ENCODE measurements around the gene SPATA2L. TPM values are rescaled to one million over a fixed set of nuclear protein-coding genes. Genes with fewer than 3 reads are reported as not detected.
A peak's percentile ranks its signal among the peaks of the same experiment; 100 is the strongest.

The SPATA2L gene
- 16.5 and 39.3 TPM in 2 replicates for total RNA-seq

- H3K4me3 ChIP-seq (ENCODE audit: low read depth, low read length): peak within 1 kb of the TSS; percentile 73
- TF ChIP-seq, protein P1, sequence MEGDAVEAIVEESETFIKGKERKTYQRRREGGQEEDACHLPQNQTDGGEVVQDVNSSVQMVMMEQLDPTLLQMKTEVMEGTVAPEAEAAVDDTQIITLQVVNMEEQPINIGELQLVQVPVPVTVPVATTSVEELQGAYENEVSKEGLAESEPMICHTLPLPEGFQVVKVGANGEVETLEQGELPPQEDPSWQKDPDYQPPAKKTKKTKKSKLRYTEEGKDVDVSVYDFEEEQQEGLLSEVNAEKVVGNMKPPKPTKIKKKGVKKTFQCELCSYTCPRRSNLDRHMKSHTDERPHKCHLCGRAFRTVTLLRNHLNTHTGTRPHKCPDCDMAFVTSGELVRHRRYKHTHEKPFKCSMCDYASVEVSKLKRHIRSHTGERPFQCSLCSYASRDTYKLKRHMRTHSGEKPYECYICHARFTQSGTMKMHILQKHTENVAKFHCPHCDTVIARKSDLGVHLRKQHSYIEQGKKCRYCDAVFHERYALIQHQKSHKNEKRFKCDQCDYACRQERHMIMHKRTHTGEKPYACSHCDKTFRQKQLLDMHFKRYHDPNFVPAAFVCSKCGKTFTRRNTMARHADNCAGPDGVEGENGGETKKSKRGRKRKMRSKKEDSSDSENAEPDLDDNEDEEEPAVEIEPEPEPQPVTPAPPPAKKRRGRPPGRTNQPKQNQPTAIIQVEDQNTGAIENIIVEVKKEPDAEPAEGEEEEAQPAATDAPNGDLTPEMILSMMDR (conservative IDR thresholded peaks at IDR 0.05; ENCODE audit: low read depth, low read length): peak; percentile 34
- no peak for DNase-seq (ENCODE audit: low read depth)
These were observed at the start of gene SPATA2L for GRCh38 chr16:89701425-89702406. Gene SPATA2L, minus strand, starts transcription at chr16:89701705. Its CDS starts 473 bp downstream, at chr16:89701232.

GRCh38 chr16:89749637-89750036, 48.1 kb upstream of the SPATA2L start:
- H3K4me3 ChIP-seq (ENCODE audit: low read depth, low read length): no peak overlapping the region
- DNase-seq (ENCODE audit: low read depth): no peak
- TF ChIP-seq, protein P1 (conservative IDR thresholded peaks at IDR 0.05; ENCODE audit: low read depth, low read length): no peak

DNA sequence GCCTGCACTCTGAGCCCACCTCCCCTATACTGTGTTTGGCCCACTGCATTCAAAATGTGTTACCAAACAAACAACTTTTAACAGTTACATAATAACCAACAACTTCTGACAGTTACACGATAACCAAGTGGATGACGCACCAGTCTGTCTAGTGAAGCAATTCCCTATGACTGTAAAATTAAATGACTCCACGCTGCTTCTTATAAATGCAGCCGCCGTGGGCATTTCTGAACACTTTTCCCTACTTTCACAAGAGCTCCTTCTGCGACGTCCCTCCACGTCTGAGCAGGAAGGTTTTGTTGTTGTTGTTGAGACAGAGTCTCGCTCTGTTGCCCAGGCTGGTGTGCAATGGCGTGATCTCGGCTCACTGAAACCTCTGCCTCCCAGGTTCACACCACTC, 47.4 kb upstream of the SPATA2L start:
- DNase-seq (ENCODE audit: low read depth): no peak
- no peak overlapping the region for H3K4me3 ChIP-seq (ENCODE audit: low read depth, low read length)
- TF ChIP-seq, protein P1 (conservative IDR thresholded peaks at IDR 0.05; ENCODE audit: low read depth, low read length): no peak

DNA sequence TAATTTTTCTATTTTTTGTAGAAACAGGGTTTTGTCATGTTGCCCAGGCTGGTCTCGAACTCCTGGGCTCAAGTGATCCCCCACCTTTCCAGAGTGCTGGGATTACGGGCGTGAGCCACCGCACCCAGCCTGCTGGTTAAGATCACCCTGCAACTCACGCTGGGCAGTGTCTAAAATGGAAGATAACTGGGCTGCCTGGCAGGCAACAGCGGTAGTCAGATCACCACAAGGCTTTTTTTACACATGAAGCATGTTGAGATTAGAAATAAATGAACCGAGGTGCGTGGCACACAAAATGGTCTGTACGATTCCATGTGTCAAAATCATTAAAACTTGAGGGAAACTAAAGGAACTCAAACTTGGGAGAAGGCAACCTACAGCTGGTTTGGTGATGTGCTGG, 46.6 kb upstream of the SPATA2L start:
- H3K4me3 ChIP-seq (ENCODE audit: low read depth, low read length): no peak overlapping the region
- TF ChIP-seq, protein P1 (conservative IDR thresholded peaks at IDR 0.05; ENCODE audit: low read depth, low read length): no peak
- DNase-seq (ENCODE audit: low read depth): no peak

DNA sequence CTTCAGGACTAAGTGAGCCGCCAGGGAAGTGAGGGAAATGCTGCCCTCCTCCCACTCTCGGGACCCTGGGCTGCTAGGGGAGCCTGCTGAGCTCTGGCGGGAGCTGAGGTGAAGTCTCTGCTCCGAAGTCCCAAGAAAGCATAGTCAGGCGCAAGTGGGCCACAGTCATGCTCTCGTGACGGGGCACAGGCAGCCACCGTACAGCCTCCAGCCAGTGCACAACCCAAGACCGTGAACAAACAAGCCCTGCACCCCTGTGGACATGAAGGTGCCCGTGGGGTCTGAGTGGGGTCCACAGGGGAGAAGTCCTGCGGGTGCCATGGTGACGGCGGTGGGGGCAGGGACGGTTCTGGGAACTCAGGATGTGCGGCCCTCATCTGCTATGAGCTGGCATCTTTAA, 44.5 kb upstream of the SPATA2L start:
- DNase-seq (ENCODE audit: low read depth): no peak
- TF ChIP-seq, protein P1 (conservative IDR thresholded peaks at IDR 0.05; ENCODE audit: low read depth, low read length): no peak
- H3K4me3 ChIP-seq (ENCODE audit: low read depth, low read length): no peak overlapping the region

GRCh38 chr16:89744813-89745212, 43.3 kb upstream of the SPATA2L start:
- TF ChIP-seq, protein P1 (conservative IDR thresholded peaks at IDR 0.05; ENCODE audit: low read depth, low read length): no peak
- no peak overlapping the region for H3K4me3 ChIP-seq (ENCODE audit: low read depth, low read length)
- DNase-seq (ENCODE audit: low read depth): no peak

Measured in epithelial cell of proximal tubule (primary cell).